HG03520 (cell line): ENCODE results near the gene LETMD1.
"Not testable (repeated sequence)": the region's sequence is repeated elsewhere in the genome, so short reads cannot be mapped to it uniquely, and the experiment has no call there.

Source experiments
- ATAC-seq: cut with Tn5 transposase; IDR thresholded peaks from one replicate; pipeline ENCODE4 v1.9.1; 2021; ENCODE audit warnings: mild to moderate bottlenecking, moderate library complexity; ENCODE audit not compliant: unreplicated experiment

LETMD1 gene

GRCh38 chr12:51076236-51076930 is 28.3 kb downstream of the LETMD1 start:
- no peak for ATAC-seq

- no peak for ATAC-seq
Measured at GRCh38 chr12:51077930-51078329, 29.8 kb downstream of the LETMD1 start.

GRCh38 chr12:51078346-51078745 is 30.2 kb downstream of the LETMD1 start:
- ATAC-seq = not testable (repeated sequence)

- not testable (repeated sequence) for ATAC-seq
Measured at GRCh38 chr12:51078866-51079265, 30.7 kb downstream of the LETMD1 start.

GRCh38 chr12:51080136-51080535 is 32.0 kb downstream of the LETMD1 start:
- ATAC-seq = no peak

GRCh38 chr12:51081421-51081820 is 33.3 kb downstream of the LETMD1 start:
- no peak for ATAC-seq

GRCh38 chr12:51082561-51083125 is 34.5 kb downstream of the LETMD1 start:
- ATAC-seq = peak; percentile 6

GRCh38 chr12:51083126-51083833 is 35.2 kb downstream of the LETMD1 start, which contains the start of gene CSRNP2:
Gene CSRNP2 (minus strand): TSS chr12:51083596. CDS start chr12:51076561, 7,035 bp downstream.
- ATAC-seq = peak; percentile 92

GRCh38 chr12:51085757-51086156 is 37.6 kb downstream of the LETMD1 start:
- no peak for ATAC-seq

GRCh38 chr12:51086933-51087332 is 38.8 kb downstream of the LETMD1 start:
- no peak for ATAC-seq

GRCh38 chr12:51087818-51088217 is 39.7 kb downstream of the LETMD1 start:
- ATAC-seq = no peak

GRCh38 chr12:51090705-51091229 is 42.6 kb downstream of the LETMD1 start:
- ATAC-seq = no peak

- no peak for ATAC-seq
Measured at GRCh38 chr12:51098611-51099010, 50.5 kb downstream of the LETMD1 start.

- ATAC-seq = no peak
Measured at GRCh38 chr12:51103977-51104376, 55.9 kb downstream of the LETMD1 start.

GRCh38 chr12:51108136-51108535 is 60.0 kb downstream of the LETMD1 start:
- no peak for ATAC-seq
